Hepatic stellate cell (primary cell): ENCODE measurements around the gene CDC42BPA.
"Not testable (repeated sequence)": the region's sequence is repeated elsewhere in the genome, so short reads cannot be mapped to it uniquely, and the experiment has no call there.

ENCODE experiments used
- DNase-seq: peaks from one replicate; pipeline ENCODE4 v3.0.0; 2011; ENCODE audit warnings: low spot score

The CDC42BPA gene

DNA sequence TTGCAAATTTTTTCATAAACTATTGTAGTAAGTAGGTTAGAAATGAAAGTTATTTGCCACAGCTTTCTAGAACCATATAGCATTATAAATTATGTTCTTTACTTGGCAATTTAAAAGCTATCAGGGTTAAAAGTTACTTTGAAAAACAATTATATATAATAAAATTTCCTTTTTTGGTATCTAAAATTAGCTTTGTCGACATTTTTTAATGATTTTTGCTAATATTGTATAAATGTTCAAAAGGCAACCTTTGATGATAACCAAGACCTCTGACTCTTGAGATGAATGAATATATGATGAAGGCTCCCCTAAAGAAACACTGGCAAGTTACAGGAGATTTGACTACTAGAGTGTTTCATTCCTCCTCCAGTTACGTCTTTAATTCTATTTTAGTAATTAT, 121.2 kb downstream of the CDC42BPA start:
- DNase-seq: no peak

DNA sequence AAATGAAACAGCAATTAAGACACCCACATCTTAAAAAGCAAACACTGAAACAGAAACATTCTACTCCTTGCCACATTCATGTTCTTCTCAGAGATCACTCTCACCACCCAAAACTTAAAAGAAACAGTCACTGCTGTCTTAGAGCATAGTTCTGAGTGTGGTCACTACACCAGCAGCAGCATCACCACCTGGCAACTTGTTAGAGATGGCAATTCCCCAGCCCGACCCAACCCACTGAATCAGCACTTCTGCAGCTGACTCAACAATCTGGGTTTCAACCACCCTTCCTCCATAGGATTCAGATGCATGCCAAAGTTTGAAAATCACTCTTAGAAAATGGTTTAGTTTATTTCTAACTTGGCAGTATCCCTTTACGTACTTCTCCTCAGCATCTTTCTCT, 126.1 kb downstream of the CDC42BPA start:
- DNase-seq: peak; percentile 69

DNA sequence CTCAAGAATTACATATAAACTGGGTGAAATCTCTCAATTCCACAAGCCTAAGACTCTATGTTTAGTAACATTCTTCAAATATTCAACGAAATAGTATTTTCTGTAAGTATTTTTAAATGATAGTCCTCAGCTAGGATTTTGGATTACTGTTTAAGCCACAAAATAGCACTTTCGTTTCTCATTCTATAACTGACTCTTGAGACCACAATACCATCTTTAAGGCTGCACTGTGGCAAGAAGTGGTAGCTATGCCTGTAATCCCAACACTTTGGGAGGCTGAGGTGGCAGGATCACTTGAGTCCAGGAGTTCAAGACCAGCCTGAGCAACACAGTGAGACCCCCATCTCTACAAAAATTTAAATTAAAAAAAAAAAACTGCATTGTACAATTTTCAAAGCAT, 126.7 kb downstream of the CDC42BPA start:
- no peak for DNase-seq

DNA sequence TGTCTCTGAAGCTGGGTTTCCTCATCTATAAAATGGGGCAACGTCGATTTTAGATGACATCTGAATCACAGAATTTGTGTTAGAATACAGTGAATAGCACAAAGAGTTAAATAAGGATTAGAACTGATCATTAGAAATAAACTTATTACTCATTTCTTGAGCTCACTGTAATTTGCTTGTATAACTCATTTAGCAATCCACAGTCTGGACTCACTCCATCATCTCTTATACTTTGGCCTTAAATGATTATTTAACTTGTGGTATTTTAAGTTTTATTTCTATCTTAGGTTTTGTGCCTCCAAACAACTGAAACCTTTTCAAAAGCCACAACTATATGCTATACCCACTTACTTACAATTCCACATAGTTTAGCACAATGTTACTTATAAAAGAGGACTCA, 128.0 kb downstream of the CDC42BPA start:
- no peak for DNase-seq

DNA sequence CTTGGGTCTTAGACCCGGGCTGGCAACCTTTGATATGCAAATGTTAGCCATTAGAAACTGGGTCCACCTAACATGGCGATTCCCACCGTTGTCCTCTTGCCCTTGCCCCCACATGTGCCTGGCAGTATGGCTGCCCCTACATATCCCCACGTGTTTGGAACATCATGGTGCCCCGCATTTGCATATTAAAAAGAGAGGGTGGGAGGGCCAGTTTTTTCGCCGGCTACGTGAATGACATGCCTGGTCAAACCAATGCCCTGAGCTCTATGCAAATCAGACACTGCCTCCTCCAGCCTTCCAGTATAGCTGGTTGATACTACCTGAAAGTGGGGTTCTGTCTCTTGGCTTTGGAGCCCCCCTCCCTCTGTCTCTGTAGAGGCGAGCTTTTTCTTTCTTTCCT, 133.0 kb downstream of the CDC42BPA start:
- DNase-seq: no peak

DNA sequence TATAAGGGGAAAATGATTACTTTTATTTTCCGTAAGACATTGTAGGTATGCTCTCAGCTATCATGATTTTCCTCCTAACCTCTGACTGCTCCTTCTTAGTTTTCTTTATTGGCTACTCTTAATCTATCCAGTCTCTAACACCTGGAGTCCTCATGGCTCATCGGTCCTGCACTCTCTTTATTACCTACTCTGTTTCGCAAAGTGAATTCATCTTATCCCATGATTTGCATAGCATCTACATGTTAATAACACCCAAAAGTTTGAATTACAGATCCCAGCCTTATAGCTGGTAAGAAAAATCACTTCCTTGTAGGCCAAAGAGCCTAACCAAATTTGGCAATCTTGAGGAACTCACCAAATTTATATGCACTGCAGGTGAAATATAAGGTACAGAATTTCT, 136.3 kb downstream of the CDC42BPA start:
- no peak for DNase-seq

DNA sequence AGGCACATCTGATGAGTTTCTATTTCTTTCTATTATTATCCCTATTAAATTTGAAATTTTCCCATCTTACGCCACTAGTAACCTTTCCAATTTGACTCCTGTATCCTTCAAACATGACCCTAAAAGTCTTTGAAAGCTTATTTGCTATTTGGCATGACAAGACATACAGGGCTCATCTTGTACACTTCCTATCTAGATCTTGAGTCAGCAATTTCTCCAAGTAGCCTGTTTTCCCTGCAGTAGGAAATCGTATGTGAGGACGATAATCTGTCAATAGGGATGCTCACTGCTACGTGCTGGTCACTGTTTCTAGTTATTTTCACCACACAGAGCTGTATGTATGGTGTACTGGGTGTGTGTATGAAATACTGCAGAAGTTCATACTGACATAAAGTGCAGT, 142.7 kb downstream of the CDC42BPA start:
- no peak for DNase-seq

DNA sequence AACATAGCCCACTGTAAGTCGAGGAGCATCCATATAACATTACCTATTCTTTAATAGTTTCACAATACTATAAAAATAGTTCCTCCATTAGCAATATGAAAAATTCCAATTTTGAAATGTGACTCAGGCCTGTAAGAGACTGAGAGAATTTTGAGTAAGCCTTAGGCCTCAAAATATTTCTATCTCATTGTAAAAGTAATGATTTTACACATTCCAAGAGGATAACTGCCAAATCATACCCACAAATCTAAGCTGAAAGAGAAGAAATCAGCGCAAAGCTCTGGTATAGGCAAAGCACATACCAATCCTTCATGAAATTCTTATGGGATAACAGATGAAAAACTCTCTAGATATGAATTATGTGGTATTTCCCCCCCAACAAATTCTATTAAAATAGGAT, 144.1 kb downstream of the CDC42BPA start:
- peak; percentile 18 for DNase-seq

DNA sequence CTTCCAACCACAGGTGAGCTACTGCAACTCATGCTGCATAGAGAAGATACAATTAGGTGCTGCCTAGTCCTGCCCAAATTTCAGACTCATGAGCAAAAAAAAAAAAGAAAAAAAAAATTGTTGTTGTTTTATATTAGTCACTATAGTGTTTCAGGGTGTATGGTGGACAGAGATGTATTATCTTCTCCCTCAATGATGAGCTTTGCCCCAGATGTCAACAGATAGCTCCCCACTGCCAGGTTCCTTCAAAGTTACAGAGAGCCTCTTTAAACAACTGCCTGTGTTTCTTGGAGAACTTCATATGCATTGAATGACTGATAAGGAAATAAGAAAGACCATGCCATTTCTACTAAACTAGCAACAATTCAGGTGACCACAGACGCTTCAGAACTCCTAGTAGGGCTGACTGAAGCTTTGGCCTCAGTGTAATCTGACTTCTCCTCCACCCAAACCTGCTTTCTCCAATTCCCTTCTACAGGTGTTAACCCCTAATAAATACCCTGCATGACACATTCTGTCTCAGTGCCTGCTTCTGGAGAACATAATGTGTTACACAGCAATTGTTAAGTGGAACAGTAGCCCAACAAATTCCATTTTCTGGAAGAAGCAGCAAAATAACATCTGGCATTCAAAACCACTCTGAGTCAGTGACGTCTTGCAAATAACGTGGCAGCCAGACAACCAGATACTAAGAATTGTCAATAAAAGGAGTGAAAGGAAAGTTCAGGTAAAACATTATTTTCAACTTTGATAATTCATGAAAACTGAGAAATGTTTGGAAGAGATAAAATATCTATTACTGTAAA, 147.7 kb downstream of the CDC42BPA start:
- no peak for DNase-seq

DNA sequence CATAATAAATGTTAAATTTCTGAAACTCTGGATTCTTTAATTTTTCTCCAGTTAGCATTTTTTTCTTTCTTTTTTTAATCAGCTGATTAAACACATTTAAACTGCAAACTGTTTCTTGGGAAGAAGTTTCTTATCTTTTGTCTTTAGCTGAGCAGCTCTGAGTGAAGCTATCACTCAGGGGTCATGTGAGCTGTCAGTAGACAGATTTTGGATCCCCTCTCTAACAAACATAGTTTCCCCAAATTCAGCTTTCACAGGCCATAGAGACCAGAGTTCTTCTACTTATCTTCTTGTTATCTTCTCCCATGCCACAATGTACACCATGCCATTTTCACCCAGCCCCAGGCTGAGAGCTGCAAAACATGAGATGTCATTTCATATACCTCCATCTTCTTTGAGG, 148.9 kb downstream of the CDC42BPA start:
- no peak for DNase-seq

DNA sequence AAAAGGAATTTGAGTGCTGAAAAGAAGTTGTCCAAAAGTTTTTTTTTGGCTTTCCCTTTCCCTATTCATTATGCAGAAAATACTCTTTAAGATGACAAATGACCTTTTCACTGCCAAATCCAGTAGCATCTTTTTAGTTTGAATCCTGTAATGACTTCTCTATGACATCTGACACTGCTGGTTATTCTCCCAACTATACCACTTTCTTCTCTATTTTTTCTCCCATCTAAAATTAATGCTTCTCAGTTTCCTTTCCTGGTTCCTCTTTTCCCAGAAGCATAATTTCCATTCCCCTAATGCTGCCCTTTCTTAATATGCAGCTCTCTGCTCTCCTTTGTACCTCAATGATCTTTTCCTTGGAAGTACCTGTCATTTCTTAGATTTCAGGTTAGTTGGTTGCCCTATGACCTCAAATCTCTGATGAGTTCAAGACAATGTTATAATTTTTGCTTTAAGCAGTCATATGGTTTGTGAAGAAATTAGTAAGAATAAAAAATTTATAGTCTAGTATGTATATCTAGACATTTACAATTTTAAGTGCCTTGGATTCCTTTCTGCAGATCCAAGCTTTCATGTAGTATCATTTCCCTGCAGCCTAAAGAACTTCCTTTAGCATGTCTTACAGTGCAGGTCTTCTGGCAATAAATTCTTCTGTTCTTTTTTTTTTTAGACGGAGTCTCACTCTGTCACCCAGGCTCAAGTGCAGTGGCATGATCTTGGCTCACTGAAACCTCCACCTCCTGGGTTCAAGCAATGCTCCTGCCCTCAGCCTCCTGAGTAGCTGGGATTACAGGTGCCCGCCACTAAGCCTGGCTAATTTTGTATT, 150.8 kb downstream of the CDC42BPA start:
- DNase-seq: no peak

DNA sequence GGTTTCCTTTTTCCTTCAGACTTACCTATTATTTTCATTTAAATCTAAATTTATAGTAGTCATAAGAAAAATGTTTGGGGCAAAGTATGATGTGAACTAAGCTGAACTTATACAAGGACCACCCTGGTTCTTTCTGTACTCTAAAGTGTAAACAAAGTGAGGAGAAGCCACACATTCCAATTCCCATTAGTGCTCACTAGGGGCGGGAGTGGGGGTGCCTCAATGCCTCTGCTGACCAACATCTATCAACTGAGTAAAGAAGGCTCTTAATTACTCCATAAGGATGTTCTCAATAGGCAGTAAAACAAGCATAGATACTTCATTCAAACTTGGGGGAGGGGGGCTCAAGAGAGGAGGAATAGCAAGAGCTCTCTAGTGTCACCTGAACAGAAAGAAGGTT, 151.7 kb downstream of the CDC42BPA start:
- DNase-seq: no peak

DNA sequence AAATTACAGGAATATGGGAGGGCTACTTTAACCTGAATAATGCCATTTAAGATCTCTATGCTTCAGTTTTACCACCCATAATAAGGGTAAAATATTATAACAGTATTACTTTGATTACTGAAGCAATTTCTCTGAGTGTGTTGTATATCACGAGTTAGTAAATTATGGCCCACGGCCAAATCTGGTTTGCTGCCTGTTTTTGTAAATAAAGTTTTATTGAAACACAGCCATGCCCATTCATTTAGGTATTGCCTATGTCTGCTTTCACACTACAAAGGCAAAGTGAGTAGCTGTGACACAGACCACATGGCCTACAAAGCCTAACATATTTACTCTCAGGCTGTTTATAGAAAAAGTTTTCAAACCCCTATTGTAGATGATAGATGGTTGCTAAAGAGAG, 156.8 kb downstream of the CDC42BPA start:
- no peak for DNase-seq

DNA sequence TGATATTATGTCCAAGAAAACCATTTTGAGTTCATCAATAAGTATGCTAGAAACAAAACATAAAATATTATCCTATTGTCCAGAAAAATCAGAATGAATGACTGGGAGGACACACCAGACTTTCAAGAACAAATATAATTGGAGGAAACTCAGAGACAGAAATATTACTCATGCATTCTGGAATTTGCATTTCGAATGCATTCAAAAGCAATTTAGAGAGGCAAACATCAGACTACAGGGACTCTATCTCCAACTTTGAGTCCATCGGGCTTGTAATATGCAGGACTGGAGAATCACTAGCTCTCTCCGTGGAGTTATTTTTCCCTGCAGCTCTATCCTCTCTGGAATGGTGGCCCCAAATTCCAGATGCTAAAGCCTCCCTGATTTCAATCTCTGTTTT, 161.8 kb downstream of the CDC42BPA start:
- no peak for DNase-seq

DNA sequence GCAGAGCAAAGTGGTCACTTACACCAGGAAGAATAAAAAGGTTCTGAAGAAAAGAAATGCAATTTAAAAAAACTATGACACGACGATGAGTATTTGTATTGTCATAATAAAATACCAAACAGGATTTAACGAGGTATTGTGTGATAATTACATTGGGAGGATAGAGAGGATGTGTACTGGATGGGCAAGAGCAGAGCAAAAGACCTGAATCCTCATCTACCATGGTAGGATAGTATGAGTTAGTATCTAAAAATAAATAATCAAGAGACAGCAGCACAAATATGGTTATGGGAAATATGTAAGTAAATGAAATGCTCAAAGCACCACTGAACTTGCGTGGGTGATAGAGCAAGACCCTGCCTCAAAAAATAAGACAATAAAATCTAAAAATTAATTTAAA, 162.6 kb downstream of the CDC42BPA start:
- DNase-seq: no peak

DNA sequence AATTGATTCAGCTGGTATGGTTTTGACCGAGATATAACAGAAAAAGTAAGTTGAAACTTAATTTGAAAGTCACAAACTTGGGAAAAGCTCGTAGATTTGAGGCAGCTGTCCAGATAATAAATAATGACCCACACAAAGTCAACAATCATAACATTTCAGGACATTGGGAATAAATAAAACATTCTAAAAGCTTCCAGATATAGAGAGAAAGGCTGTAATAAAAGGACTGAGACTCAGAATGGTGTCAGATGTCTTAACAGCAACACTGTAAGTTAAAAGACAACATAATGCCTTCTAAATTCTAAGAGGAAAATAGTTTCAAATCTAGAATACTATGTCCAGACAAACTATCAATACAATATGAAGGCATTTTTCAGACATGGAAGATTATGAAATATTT, 163.3 kb downstream of the CDC42BPA start:
- no peak for DNase-seq

DNA sequence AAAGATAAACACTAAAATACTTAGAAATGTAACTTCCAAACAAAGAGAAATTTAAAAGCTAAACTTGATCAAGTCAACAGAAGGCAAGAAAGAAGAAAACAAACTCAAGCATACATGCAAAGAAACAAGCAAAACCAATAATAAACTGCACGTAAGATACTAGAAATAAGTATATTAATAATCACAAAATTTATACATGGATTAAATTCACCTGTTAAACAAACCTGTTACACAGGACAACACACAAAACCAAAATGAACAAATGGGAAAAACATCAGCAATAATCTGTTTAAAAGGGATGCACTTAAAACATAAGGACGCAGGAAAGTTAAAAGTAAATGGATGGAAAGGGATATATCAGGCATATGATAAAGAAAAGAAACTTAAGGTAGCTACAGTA, 165.8 kb downstream of the CDC42BPA start:
- DNase-seq: no peak

DNA sequence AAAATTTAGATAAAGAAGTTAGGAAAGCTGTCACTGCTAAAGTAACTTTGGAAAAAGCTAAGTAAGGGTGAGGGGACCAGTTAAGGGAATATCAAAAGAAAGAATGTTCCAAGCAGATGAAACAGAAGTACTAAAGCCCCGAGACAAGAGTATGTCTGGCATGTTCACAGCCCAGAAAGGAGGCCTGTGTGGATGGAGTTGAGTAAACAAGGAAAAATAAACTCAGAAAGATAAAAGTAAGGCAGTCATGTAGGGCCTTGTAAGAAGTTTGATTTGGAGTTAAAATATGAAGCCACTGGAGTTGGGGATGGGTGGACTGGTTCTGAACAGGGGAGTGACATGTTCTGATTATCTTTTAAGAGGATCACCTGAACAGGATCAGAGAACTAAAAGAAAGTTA, 177.9 kb downstream of the CDC42BPA start:
- no peak for DNase-seq

DNA sequence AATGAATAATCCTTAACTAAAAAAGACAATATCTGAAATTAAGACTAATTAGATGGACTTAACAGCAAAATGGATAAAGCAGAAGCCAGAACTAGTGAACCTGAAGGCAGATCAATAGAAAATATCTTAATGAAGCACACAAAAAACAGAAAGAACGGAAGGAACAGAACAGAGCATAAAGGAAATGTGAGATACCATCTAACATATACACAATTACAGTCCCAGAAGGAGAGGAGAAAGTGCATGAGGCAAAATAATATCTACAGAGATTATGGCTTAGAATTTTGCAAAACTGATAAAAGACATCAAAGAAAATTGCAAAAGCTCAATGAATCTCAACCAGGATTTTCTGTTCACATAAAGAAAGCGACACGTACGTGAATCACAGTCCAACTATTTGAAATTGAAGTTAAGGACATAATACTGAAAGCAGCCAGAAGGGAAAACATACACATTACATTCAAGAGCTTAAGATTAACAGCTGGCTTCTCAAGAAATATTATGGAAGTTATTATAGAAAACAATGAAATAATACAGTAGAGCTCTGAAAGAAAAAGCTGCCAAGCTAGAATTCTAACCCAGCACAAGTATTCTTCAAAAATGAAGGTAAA, 182.0 kb downstream of the CDC42BPA start:
- no peak for DNase-seq

DNA sequence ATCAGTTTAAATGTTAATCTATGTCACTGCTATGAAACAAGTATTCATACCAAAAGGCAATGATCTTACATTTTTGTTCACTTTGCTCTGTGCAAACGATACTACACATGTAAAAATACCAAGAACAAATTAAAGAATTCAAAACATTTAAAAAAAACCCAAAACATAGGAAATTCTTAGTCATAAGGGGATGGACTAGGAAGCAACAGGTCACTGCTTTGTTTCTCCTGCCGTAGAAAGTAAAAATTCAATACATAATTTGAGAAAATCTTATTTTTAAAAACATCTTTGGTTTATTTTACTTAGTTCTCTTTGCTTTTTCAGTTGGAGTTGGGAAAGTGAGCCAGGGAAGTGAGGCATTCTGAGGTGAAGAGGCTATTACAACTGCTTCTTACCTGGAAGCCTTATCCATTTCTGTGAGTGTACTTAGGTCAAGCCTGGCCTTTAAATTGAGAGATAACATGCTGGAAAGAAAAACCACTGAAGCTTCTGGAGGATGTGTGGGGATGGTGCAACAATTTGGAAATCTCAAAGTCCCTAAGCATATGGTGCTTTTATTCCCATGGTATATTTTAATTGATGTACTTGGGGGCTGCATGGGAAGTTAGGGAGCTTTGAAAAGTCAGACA, 183.5 kb downstream of the CDC42BPA start:
- no peak for DNase-seq

DNA sequence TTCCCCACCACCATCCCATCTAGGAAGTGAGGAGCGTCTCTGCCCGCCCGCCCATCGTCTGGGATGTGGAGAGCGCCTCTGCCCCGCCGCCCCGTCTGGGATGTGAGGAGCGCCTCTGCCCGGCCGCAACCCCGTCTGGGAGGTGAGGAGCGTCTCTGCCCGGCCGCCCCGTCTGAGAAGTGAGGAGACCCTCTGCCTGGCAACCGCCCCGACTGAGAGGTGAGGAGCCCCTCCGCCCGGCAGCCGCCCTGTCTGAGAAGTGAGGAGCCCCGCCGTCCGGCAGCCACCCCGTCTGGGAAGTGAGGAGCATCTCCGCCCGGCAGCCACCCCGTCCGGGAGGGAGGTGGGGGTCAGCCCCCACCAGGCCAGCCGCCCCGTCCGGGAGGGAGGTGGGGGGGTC, 185.6 kb downstream of the CDC42BPA start:
- not testable (repeated sequence) for DNase-seq

DNA sequence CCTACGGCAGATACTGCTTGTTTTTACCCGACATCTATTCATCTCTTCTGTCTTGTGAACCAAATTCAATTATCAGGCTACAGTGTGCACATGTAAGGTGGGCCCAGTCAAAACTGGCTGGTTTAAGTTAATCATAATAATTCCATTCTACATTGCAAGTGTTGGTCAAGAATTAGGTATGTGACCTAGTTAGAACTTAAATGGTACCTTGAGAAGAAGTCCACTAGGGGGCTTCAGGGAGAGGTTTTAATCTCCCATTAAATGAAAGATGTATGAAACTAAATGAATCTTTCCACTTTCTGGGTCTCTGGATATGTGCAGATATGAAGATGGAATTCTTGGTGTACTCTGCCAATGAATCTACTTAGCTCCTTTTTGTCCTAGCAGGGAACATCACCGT, 187.1 kb downstream of the CDC42BPA start:
- DNase-seq: peak; percentile 30

DNA sequence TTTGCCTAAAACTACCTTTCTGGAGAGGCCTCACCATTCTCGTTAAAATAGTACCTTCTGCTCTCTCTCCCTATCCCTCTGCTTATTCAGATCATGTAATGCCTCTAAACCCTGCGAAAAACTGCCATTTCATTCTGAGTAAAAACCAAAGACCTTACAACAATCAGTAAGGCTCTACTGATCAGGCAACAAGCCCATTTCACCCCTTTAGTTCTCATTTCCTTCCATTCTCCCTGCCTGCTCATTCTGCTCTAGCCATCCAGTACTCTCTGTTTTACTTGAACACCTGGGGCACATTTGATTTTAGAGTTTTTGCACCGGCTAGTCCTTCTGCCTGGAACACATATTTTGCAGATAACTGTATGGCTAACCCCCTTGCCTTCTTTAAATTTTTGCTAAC, 190.4 kb downstream of the CDC42BPA start:
- DNase-seq: no peak
